WTC11 (cell line): ENCODE data around the gene BAIAP2. TPM values are rescaled to one million over a fixed set of nuclear protein-coding genes. Genes with fewer than 3 reads are reported as not detected.

Experiments used
- ATAC-seq: fragments of 200-7000 bp; cut with Tn5 transposase; 2 replicates; pipeline ENCODE4 v1.10.0; 2021; ENCODE audit warnings: mild to moderate bottlenecking, moderate library complexity
- CTCF ChIA-PET: fragments of 300-600 bp; sonication (Branson Sonifier 250); formaldehyde crosslinking; loops from one replicate; lab custom pipeline; 2021; ENCODE audit warnings: antibody characterized with exemption; lab: Charles Lee
- POLR2A ChIA-PET: fragments of 350-600 bp; sonication (Branson Sonifier 250); formaldehyde crosslinking; loops from one replicate; lab custom pipeline; 2021; ENCODE audit warnings: antibody characterized with exemption; lab: Charles Lee
- DNase-seq: peaks from one replicate; pipeline ENCODE4 v3.0.0; 2021; ENCODE audit warnings: low spot score
- H3K27ac Mint-ChIP-seq: 2 replicates; pipeline ENCODE4 v1.8.0; 2021; ENCODE audit warnings: mixed read lengths
- H3K27me3 Mint-ChIP-seq: 2 replicates; pipeline ENCODE4 v1.8.0; 2021; ENCODE audit warnings: low read depth, mild to moderate bottlenecking, moderate library complexity, mixed read lengths
- H3K36me3 Mint-ChIP-seq: 2 replicates; pipeline ENCODE4 v1.8.0; 2021; ENCODE audit warnings: mixed read lengths
- H3K4me1 Mint-ChIP-seq: 2 replicates; pipeline ENCODE4 v1.8.0; 2022; ENCODE audit warnings: mixed read lengths
- H3K4me3 Mint-ChIP-seq: 2 replicates; pipeline ENCODE4 v1.8.0; 2021; ENCODE audit warnings: mild to moderate bottlenecking, moderate library complexity, mixed read lengths
- H3K9me3 Mint-ChIP-seq: 2 replicates; pipeline ENCODE4 v1.8.0; 2021; ENCODE audit warnings: mixed read lengths
- AR ChIP-seq: fragments of 250-450 bp; sonication (Bioruptor Pico); IDR thresholded peaks from 2 replicates; pipeline ENCODE4 v1.9.0; 2021; ENCODE audit warnings: mild to moderate bottlenecking
- ATF1 ChIP-seq: sonication (generic); formaldehyde crosslinking; IDR thresholded peaks from 2 replicates; pipeline ENCODE4 v1.8.1; 2023; ENCODE audit warnings: mild to moderate bottlenecking, moderate library complexity, missing genetic modification reagents
- CREM ChIP-seq: sonication (generic); formaldehyde crosslinking; IDR thresholded peaks from 2 replicates; pipeline ENCODE4 v1.8.1; 2022; ENCODE audit warnings: mild to moderate bottlenecking, missing genetic modification reagents, moderate library complexity
- CTCF ChIP-seq: fragments of 200-600 bp; IDR thresholded peaks from 2 replicates; pipeline ENCODE4 v1.8.0; 2022; ENCODE audit warnings: antibody characterized with exemption
- E2F5 ChIP-seq: sonication (generic); formaldehyde crosslinking; IDR thresholded peaks from 2 replicates; pipeline ENCODE4 v1.8.1; 2022; ENCODE audit warnings: mild to moderate bottlenecking, moderate library complexity, missing genetic modification reagents
- ELF4 ChIP-seq: sonication (generic); formaldehyde crosslinking; IDR thresholded peaks from 2 replicates; pipeline ENCODE4 v1.8.1; 2022; ENCODE audit warnings: low read depth, mild to moderate bottlenecking, moderate library complexity, missing genetic modification reagents
- EMX1 ChIP-seq: fragments of 250-450 bp; sonication (Bioruptor Pico); IDR thresholded peaks from 2 replicates; pipeline ENCODE4 v1.8.0; 2021; ENCODE audit warnings: mild to moderate bottlenecking
- ERG ChIP-seq: fragments of 250-450 bp; sonication (Bioruptor Pico); IDR thresholded peaks from 2 replicates; pipeline ENCODE4 v1.8.0; 2021; ENCODE audit warnings: mild to moderate bottlenecking
- HMGA2 ChIP-seq: fragments of 250-450 bp; sonication (Bioruptor Pico); IDR thresholded peaks from 2 replicates; pipeline ENCODE4 v1.4.0; 2021; ENCODE audit warnings: mild to moderate bottlenecking, moderate library complexity
- IRF1 ChIP-seq: sonication (generic); formaldehyde crosslinking; IDR thresholded peaks from 2 replicates; pipeline ENCODE4 v1.8.0; 2023; ENCODE audit warnings: missing genetic modification reagents
- KAT7 ChIP-seq: sonication (generic); formaldehyde crosslinking; IDR thresholded peaks from 2 replicates; pipeline ENCODE4 v1.8.1; 2023; ENCODE audit warnings: missing genetic modification reagents, mild to moderate bottlenecking, borderline replicate concordance
- NFYB ChIP-seq: sonication (generic); formaldehyde crosslinking; conservative IDR thresholded peaks from 2 replicates; pipeline ENCODE4 v1.8.0; 2022; ENCODE audit warnings: low read depth, missing genetic modification reagents
- NR2C2 ChIP-seq: sonication (generic); formaldehyde crosslinking; IDR thresholded peaks from 2 replicates; pipeline ENCODE4 v1.8.0; 2022; ENCODE audit warnings: mild to moderate bottlenecking, missing genetic modification reagents
- SP1 ChIP-seq: sonication (generic); formaldehyde crosslinking; conservative IDR thresholded peaks from 2 replicates; pipeline ENCODE4 v1.8.1; 2022; ENCODE audit warnings: missing genetic modification reagents
- TP53 ChIP-seq: sonication (generic); formaldehyde crosslinking; IDR thresholded peaks from 2 replicates; pipeline ENCODE4 v1.8.1; 2023; ENCODE audit warnings: mild to moderate bottlenecking, missing genetic modification reagents
- ZBTB21 ChIP-seq: sonication (generic); formaldehyde crosslinking; IDR thresholded peaks from 2 replicates; pipeline ENCODE4 v1.8.1; 2023; ENCODE audit warnings: mild to moderate bottlenecking, missing genetic modification reagents, borderline replicate concordance
- ZBTB43 ChIP-seq: sonication (generic); formaldehyde crosslinking; IDR thresholded peaks from 2 replicates; pipeline ENCODE4 v1.8.1; 2023; ENCODE audit warnings: mild to moderate bottlenecking, missing genetic modification reagents
- ZNF263 ChIP-seq: sonication (generic); formaldehyde crosslinking; IDR thresholded peaks from 2 replicates; pipeline ENCODE4 v1.8.1; 2022; ENCODE audit warnings: low read depth, mild to moderate bottlenecking, moderate library complexity, missing genetic modification reagents
- ZNF512 ChIP-seq: sonication (generic); formaldehyde crosslinking; IDR thresholded peaks from 2 replicates; pipeline ENCODE4 v1.8.1; 2022; ENCODE audit warnings: missing genetic modification reagents, borderline replicate concordance
- total RNA-seq: library from RNA; stranded (reverse); gene quantifications from 3 replicates; pipeline ENCODE4 v1.2.3, GENCODE V29; 2021

Gene BAIAP2
- total RNA-seq, 1 experiment from 2014 or later = 20.7 TPM

- TF ChIP-seq AR (no peak), EMX1 (no peak), ATF1 (CRISPR knock-in tag) (no peak), NR2C2 (CRISPR knock-in tag) (no peak), ELF4 (CRISPR knock-in tag) (no peak), ZBTB43 (CRISPR knock-in tag) (no peak), KAT7 (CRISPR knock-in tag) (no peak), ZBTB21 (CRISPR knock-in tag) (no peak), CREM (no peak), ZNF263 (no peak), E2F5 (CRISPR knock-in tag) (no peak), NFYB (CRISPR knock-in tag) (no peak), CTCF (no peak), IRF1 (CRISPR knock-in tag) (no peak), ZNF512 (no peak)
- TF ChIP-seq, all 79 proteins: peak for 0
These were observed 124.0 kb downstream of the BAIAP2 start (continued) for GRCh38 chr17:81158688-81159590.

- Mint-ChIP-seq H3K4me3 (no peak overlapping the region), H3K27me3 (no peaks in the 10 kb centered on the region; the same call in 1 of the 2 replicates), H3K27ac (no peak overlapping the region), H3K36me3 (no peaks in the 10 kb centered on the region), H3K9me3 (no peaks in the 10 kb centered on the region), H3K4me1 (no peaks in the 10 kb centered on the region)
- TF ChIP-seq E2F5 (CRISPR knock-in tag) = no peak
- TF ChIP-seq EMX1 = no peak
- no peak for TF ChIP-seq ERG (CRISPR knock-in tag)
- TF ChIP-seq SP1 (CRISPR knock-in tag) = no peak
- TF ChIP-seq HMGA2 (CRISPR knock-in tag) = no peak
- TF ChIP-seq TP53 = no peak
- ChIA-PET CTCF (interaction anchor here (1.6 kb wide), 1 partner anchor 58 kb away, joined by 3 read pairs; no protein-coding TSS in a partner anchor), POLR2A (no interaction called here)
- DNase-seq = no peak
- no peak for ATAC-seq
These were observed 124.8 kb downstream of the BAIAP2 start for GRCh38 chr17:81159611-81160265.
